A673 (cell line): Measurements from ENCODE around the gene PRDM16. TPM values are rescaled to one million over a fixed set of nuclear protein-coding genes. Genes with fewer than 3 reads are reported as not detected.

Experiments
- BruUV-seq: library from RNA; stranded (reverse); fragments of 400-500 nt; replicated peaks from 2 replicates; lab custom pipeline; 2021; lab: Mats Ljungman, UMichigan
- CTCF ChIA-PET: fragments of 300-600 bp; sonication (Branson Sonifier 250); formaldehyde crosslinking; loops from one replicate; lab custom pipeline; 2022; ENCODE audit warnings: antibody characterized with exemption; lab: Charles Lee
- POLR2A ChIA-PET: fragments of 300-600 bp; sonication (Branson Sonifier 250); formaldehyde crosslinking; loops from one replicate; lab custom pipeline; 2022; ENCODE audit warnings: antibody characterized with exemption; ENCODE audit not compliant: low non-redundant PET; lab: Charles Lee
- DNase-seq: peaks from one replicate; pipeline ENCODE4 v3.0.0-alpha.2; 2015; ENCODE audit warnings: low spot score
- H3K27ac ChIP-seq: fragments of 200-600 bp; sonication (generic); 2 replicates; pipeline ENCODE4 v1.5.1; 2016; ENCODE audit warnings: mixed run types, low read depth, mild to moderate bottlenecking, mixed read lengths, antibody characterized with exemption, low read length; ENCODE audit not compliant: poor library complexity, severe bottlenecking
- H3K27me3 ChIP-seq: fragments of 200-600 bp; sonication (generic); replicated peaks from 2 replicates; pipeline ENCODE4 v1.6.1; 2017; ENCODE audit warnings: mixed run types, low read depth, mild to moderate bottlenecking, mixed read lengths, antibody characterized with exemption, low read length; ENCODE audit not compliant: insufficient read depth, poor library complexity
- H3K36me3 ChIP-seq: fragments of 200-600 bp; sonication (generic); 2 replicates; pipeline ENCODE4 v1.6.1; 2016; ENCODE audit warnings: mixed run types, mild to moderate bottlenecking, mixed read lengths, antibody characterized with exemption, low read length; ENCODE audit not compliant: insufficient read depth, poor library complexity, severe bottlenecking
- H3K4me1 ChIP-seq: fragments of 200-600 bp; sonication (generic); 2 replicates; pipeline ENCODE4 v1.6.1; 2017; ENCODE audit warnings: mixed run types, mild to moderate bottlenecking, mixed read lengths, antibody characterized with exemption, low read length; ENCODE audit not compliant: insufficient read depth, poor library complexity, severe bottlenecking
- H3K4me3 ChIP-seq: fragments of 200-600 bp; sonication (generic); 2 replicates; pipeline ENCODE4 v1.5.1; 2016; ENCODE audit warnings: low read depth, mixed run types, mild to moderate bottlenecking, mixed read lengths, low read length; ENCODE audit not compliant: poor library complexity, severe bottlenecking
- H3K9me3 ChIP-seq: fragments of 200-600 bp; sonication (generic); 2 replicates; pipeline ENCODE4 v1.6.1; 2016; ENCODE audit warnings: mixed run types, low read depth, mild to moderate bottlenecking, mixed read lengths, antibody characterized with exemption, low read length; ENCODE audit not compliant: poor library complexity, severe bottlenecking
- EZH2 ChIP-seq: fragments of 200-600 bp; sonication (generic); IDR thresholded peaks from 2 replicates; pipeline ENCODE4 v1.6.1; 2017; ENCODE audit warnings: borderline replicate concordance, low read depth, mild to moderate bottlenecking, mixed read lengths, antibody characterized with exemption, low read length; ENCODE audit not compliant: poor library complexity, severe bottlenecking
- intact Hi-C: fragments of 100-400 bp; cut with micrococcal nuclease; formaldehyde crosslinking; loops from one replicate; pipeline ENCODE4 v1.10.0; 2022; ENCODE audit not compliant: unreplicated experiment
- total RNA-seq: library from RNA; stranded (reverse); gene quantifications from 2 replicates; pipeline ENCODE4 v1.2.3, GENCODE V29; 2021
- TF ChIP-seq, protein P1 (sequence below): fragments of 300-800, 200-600 bp; sonication (generic); conservative IDR thresholded peaks from 2 replicates; pipeline ENCODE4 v1.5.1; 2017; ENCODE audit warnings: low read depth, mild to moderate bottlenecking, antibody characterized with exemption, low read length, moderate library complexity, mixed read lengths

Gene PRDM16
- total RNA-seq, 1 experiment from 2014 or later: 0.49 TPM

DNA sequence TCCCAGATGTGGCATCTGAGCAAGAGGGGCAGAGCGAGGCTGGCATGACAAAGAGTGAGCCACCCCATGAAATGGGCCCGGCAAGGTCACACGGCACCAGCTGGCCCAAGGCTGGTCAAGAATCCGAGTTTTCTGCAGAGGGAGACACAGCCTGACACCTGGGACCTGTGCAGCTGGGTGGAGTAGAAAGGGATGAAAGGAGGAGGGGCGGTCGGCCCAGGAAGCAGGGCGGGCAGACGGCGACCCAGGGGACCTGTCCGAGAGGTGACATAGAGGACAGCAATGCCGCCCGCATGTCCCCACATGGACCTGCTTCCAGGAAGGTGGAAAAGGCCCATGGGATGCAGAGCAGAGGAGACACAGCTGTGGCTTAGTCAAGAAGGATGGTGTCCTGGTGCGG lies 137.7 kb downstream of the PRDM16 start:
- no TSS peak for BruUV-seq
- CTCF ChIA-PET: no interaction called here
- H3K27me3 ChIP-seq: no peaks in the 10 kb centered on the region

GRCh38 chr1:3207217-3207848 lies 138.3 kb downstream of the PRDM16 start:
- intact Hi-C loops: no loop called here
- ChIA-PET POLR2A (no interaction called here), CTCF (no interaction called here)
- DNase-seq: no peak
- TF ChIP-seq, protein P1, sequence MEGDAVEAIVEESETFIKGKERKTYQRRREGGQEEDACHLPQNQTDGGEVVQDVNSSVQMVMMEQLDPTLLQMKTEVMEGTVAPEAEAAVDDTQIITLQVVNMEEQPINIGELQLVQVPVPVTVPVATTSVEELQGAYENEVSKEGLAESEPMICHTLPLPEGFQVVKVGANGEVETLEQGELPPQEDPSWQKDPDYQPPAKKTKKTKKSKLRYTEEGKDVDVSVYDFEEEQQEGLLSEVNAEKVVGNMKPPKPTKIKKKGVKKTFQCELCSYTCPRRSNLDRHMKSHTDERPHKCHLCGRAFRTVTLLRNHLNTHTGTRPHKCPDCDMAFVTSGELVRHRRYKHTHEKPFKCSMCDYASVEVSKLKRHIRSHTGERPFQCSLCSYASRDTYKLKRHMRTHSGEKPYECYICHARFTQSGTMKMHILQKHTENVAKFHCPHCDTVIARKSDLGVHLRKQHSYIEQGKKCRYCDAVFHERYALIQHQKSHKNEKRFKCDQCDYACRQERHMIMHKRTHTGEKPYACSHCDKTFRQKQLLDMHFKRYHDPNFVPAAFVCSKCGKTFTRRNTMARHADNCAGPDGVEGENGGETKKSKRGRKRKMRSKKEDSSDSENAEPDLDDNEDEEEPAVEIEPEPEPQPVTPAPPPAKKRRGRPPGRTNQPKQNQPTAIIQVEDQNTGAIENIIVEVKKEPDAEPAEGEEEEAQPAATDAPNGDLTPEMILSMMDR: no peak
- Histone ChIP-seq H3K27me3 (no peaks in the 10 kb centered on the region), H3K4me3 (no peak overlapping the region), H3K36me3 (no peaks in the 10 kb centered on the region), H3K9me3 (no peaks in the 10 kb centered on the region), H3K4me1 (no peaks in the 10 kb centered on the region), H3K27ac (no peak overlapping the region)
- no TSS peak for BruUV-seq

More for the DNA sequence above, 137.7 kb downstream of the PRDM16 start:
- TF ChIP-seq EZH2: no peak
- TF ChIP-seq, protein P1: no peak
- intact Hi-C loops: no loop called here
- Histone ChIP-seq H3K36me3 (no peaks in the 10 kb centered on the region), H3K4me1 (no peaks in the 10 kb centered on the region), H3K27ac (no peak overlapping the region), H3K4me3 (no peak overlapping the region), H3K9me3 (no peaks in the 10 kb centered on the region)
- no peak for DNase-seq
- POLR2A ChIA-PET: no interaction called here

GRCh38 chr1:3208819-3209200 lies 139.8 kb downstream of the PRDM16 start:
- Histone ChIP-seq H3K9me3 (no peaks in the 10 kb centered on the region), H3K36me3 (no peaks in the 10 kb centered on the region), H3K4me1 (no peaks in the 10 kb centered on the region), H3K4me3 (no peak overlapping the region), H3K27ac (no peak overlapping the region), H3K27me3 (peaks cover 4% of the 10 kb centered on the region)
- no peak for DNase-seq
- TF ChIP-seq, protein P1: no peak
- TF ChIP-seq EZH2: no peak
- no TSS peak for BruUV-seq
- intact Hi-C loops: no loop called here
- POLR2A ChIA-PET: no interaction called here
- CTCF ChIA-PET: interaction anchor here (0.6 kb wide), 1 partner anchor 216 kb away, joined by 3 read pairs; no protein-coding TSS in a partner anchor
